Measurements from ENCODE around the gene IL10.
"Not testable (repeated sequence)": the region's sequence is repeated elsewhere in the genome, so short reads cannot be mapped to it uniquely, and the experiment has no call there.

Gene IL10

DNA sequence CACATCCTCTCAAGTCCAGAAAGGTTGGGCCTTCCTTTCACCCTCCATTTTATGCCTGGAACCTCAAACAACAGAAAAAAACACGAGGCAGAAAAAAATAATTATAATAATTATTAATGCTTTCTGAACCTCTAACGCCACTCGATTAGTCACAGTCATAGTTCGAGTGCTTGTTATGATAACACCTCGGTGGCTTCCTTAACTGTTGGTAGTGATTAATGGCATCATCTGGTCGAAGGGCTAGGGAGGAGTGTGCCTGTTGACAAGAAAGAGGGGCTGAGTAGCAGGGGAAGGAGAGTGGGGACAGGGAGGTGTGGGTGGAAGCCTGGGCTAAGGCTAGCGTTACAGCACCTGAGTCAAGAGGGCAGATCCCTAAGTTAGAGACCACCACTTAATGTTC lies 21.3 kb upstream of the IL10 start:
- no peak for DNase-seq (ENCODE audit: low read depth in 2 of 2)

DNA sequence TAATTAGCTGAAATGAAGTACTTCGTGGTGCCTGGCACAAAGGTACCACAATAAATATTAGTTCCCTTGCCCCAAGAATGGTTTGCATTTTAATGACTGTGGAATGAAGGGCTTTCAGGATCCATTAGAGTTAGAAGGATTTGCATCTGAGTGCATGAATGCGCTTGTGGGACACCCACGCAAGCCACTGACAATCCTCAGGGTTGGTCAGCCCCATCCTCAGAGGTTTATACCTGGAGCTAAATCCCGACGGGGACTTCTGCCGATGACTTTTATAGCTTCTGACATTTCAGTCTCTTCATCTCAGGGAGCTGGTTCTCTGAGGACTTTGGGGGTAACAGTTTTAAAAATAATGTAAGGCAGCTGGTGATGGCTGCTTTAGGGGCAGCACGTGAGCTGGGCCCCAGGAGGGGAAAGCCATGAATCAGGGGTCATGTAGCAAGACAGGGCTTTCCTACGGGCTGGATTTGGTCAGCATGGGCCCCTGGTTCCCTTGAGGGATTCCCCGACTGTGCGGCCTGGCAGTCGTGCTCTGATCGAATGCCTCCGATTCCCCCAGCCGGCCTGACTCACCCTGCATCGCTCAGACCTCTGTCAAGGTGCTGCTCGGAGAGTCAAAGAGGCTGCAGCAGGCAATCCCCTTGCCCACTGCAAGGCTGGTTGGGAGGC lies 20.8 kb upstream of the IL10 start:
- DNase-seq (ENCODE audit: low read depth in 2 of 2), result peak in 1 of 2 donors; percentile 48

DNA sequence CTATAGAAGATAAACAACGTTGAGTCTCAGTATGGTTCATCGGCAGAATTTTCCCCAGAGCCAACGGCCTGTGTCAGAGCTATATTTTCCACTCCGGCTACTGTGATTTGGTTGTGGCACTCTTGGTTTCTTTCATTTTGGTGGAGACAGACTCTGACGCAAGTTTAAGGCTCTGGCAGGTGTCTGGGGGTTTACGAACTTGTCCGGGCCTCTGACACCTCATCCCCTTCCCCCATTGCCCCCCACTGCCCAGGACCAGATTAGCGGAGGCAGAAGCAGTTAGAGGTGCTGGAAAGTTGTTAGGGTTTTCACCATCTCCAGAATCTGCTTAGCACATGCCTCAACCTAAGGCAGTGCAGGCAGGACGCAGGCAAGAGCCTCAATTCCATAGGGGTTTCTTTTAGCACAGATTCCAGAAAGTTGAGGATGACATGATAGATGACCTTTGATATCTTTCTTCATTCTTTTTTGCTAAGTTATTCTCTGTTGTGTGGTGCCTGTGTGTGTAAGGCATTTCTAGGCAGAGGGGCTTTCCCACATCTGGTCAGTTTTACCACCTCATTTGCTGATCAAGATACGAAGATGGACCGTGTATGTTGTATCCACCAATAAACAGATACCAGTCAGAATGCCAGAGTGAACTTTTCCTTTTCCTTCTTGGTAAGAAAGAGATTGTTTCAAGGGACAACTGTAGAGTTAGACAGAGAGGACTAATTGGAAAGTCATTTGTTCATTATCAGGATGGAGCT lies 18.4 kb upstream of the IL10 start:
- DNase-seq (ENCODE audit: low read depth in 2 of 2), result no peak

DNA sequence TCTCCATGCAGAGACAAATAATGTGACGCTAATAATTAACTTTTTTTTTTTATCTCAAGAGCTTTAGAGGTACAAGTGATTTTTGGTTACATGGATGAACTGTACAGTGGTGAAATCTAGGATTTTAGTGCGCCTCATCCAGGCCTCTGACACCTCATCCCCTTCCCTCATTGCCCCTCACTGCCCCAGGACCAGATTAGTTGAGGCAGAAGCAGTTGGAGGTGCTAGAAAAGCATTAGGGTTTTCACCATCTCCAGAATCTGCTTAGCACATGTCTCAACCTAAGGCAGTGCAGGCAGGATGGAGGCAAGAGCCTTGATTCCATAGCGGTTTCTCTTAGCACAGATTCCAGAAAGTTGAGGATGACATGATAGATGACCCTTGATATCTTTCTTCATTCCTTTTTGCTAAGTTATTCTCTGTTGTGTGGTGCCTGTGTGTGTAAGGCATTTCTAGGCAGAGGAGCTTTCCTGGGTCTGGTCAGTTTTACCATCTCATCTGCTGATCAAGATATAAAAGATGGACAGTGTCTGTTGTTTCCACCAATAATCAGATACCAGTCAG lies 16.3 kb upstream of the IL10 start:
- no peak for DNase-seq (ENCODE audit: low read depth in 2 of 2)

DNA sequence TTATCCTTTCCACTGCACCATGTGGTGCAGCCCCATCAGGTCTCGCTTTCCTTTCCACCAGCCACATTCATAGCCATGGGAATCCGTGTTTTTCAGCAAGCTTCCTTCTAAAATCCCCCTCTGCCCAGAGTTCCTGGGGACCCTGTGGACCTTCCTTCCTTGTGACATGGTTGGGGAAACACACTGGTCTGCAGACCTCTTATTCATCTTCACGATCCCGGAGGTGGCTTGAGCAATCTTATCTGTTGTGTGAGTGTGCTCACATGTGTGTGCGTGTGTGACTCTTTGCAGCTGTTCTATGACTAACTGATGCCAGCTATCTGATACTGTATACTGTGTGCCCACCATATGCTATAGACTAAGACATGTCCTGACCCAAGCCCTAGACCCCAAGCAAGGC lies 15.6 kb upstream of the IL10 start:
- no peak for DNase-seq (ENCODE audit: low read depth in 2 of 2)

DNA sequence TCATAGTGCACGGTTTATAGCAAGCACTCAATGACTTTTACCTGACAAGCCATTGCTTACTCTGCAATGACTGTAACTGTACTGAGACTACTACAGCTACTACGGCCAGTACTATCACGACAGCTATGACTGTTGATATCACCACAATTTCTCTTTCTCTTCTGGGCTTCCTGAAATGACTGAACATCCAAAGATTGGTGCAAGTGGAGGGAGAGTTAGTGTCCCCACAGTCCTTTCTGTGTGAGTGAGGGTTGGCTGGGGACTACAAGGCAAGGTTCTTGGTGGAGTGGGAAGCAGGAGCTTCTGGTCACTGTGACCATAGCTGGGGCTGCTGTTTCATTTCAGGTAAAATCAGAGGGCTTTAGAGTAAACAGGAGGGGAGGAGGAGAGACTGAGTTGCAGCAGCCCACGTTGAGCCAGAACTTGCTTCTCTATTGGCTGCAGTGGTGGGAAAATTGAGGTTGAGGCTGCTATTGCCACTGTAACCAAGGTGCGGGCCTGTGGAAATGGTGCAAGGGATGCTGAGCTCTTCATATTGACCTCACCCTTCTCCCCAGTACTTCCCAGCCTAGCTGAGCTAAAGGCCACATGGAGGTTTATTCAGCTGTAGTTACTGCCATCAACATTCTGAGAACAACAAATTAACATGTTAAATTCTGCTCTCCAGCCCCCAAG lies 14.1 kb upstream of the IL10 start:
- DNase-seq (ENCODE audit: low read depth in 2 of 2), result no peak

DNA sequence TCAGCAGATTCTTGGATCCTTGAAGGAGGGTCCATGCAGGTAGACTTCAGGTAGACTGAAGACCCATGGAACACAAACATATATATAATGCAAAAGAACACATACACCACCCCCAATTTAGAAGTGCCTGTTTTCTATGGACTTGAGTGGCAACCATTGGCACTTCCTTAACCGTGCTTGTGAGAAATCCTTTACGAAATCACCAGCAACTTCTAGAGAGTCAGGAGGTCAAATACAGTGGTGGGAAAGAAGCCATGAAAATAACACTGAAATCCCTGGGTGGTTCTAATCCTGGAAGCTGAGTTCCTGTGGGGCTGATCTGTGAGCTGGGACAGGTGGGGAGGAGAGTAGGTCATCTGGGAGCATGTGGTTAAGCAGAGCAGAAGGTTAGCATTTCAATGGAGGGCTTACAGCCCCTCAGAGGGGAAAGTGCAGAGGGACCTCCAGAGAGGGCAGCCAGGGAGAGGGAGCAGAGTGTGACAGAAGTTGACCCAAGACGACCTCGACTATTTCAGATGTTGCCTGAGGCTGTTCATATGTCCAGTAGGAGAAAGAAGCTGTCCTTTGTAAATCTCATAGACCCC lies 13.0 kb upstream of the IL10 start:
- no peak for DNase-seq (ENCODE audit: low read depth in 2 of 2)

DNA sequence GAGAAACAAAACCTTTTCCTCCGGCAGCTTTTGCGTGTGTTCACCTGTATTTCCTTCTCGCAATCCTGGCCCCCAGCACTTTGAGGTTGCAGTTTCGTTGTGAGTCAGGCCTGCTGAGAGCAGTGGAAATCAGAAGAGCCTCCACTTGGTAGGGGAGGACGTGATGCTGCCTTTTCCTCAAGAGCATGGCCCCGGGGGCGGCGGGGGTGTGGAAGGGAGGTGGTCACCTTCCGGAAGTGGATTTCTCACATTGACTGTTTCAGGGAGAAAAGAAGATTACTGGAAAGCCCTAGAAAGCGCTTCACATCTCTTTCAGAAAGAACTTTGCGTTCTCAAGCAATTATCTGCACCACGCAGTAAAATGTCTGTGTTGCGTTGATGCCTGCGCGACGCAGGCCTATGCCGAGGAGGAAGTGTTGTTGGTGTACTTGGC lies 12.2 kb upstream of the IL10 start:
- DNase-seq (ENCODE audit: low read depth in 2 of 2), result peak; percentile 82

DNA sequence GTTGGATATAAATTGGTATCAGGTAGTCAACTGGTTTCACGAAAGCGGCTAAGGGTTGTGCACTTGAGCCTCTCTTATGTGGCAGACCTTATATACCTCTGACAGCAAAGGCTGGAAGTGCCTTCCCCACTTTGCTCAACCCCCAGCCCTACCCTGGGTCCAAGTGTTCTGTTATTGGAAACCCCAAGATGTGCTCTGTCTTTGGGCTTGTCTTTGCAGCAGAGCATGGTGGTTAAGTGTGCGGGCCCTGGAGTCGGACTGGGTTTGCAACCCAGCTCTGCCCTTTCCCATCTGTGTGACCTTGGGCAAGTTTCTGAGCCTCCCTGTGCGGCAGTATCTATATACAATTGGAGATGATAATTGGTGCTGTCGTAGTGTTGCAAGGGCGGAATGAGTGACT lies 11.2 kb upstream of the IL10 start:
- no peak for DNase-seq (ENCODE audit: low read depth in 2 of 2)

DNA sequence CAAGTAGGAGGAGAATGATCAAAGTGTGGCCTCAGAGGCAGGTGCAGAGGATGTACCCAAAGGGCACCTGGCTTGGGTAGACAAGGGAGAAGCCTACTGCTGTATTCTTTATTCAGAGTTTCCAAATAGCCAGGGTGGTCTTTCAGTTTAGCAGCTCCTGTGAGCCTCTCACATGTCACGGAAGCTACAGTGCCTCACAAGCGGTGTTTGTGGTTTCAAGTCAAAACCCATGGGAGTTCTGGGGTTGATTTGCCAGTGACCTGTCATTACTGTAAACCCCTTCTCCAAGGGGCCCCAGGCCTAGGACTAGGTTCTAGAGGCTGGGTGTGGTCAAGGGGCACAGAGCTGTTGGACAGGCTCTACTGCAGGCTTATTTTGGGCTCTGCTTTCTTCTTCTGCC lies 10.2 kb upstream of the IL10 start:
- no peak for DNase-seq (ENCODE audit: low read depth in 2 of 2)

DNA sequence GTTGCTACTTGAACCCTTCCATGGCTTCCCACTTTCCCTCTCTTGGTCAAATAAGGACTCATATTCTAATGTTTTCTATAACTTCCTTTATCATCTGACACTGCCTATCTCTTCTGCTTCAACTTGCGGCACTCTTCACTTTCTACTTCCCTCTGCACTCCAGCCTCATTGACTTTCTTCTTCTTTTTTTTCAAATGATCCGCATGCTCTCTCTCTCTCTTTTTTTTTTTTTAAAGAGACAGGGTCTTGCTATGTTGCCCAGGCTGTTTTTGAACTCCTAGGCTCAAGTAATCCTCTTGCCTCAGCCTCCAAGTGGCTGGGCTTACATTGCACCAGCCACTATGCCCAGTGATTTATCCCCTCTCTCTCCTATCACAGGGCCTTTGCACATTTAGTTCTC lies 7.3 kb upstream of the IL10 start:
- DNase-seq (ENCODE audit: low read depth in 2 of 2), result no peak

DNA sequence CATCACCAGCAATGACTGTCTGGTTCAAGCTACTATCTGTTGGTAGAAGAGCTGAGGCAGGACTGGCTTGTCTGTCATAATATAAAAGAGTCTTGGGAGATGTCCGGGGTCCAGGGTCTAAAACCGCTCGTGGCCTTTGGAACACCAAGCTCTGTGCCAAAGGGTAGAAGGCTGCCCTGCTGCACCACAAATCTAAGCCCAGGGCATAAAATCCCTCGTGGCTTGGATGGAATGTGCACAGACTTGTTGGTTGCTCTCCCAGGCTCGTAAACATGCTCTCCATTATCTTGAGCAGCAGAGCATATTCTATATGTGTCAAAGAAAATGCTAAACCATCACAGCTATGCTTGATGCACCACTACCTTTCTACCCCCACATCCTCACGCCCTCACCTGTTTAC lies 6.6 kb upstream of the IL10 start:
- not testable (repeated sequence) for DNase-seq (ENCODE audit: low read depth in 2 of 2)

DNA sequence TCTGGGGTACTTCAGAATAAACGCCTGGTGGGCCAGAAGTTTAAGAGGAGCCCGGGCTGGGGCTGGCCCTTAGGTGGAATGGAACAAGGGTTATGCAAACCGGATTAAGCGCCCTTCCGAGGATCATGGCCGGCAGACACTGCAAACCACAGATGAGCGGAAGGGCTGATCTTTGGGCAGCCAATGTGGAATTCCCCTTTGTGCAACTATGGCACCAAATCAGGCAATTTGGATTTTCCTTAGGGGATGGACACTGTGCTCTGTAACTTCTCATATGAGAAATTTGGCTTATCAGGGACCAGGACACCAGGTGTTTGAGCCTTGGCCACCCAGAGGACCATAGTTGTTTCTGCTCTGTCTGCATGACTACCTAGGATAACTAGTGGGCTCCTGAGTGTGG lies 5.7 kb upstream of the IL10 start:
- no peak for DNase-seq (ENCODE audit: low read depth in 2 of 2)

DNA sequence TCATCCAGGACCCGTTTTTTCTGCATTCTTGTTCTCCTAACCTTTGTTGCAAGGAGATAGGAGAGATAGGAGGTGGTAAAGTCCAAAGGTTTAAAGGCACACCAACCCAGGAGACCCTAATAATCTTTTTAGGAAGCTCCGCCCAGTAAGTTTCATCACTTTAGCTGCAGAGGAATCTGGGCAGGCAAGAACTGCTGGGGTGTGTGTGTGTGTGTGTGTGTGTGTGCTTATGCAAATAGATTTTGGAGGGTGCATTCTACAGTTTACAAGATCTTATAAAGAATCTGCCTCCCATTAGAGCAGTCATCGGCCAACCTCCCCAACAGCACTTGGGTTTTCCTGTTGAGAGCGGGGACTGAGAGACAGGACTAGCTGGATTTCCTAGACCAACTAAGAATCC lies 3.9 kb upstream of the IL10 start:
- DNase-seq (ENCODE audit: low read depth in 2 of 2), result no peak

DNA sequence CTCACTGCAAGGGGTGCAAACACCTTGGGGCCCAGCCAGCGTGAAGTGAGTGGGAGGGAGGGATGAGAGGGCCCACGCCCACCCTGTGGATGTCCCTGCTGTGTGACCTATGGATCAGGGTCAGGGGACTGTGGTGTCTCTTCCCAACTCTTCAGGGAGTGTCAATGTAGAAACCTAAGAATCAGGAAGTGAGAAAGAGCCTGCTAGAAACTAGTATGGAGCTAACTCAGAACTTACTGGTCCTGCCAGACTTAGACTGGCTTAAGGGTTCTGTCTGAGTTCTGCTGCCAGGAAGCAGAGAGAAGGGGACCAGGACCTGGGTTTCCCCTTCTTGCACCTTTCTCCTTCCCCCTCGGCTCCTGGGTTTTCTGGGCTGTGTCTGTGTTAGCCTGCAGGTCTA lies 1.8 kb upstream of the IL10 start:
- DNase-seq (ENCODE audit: low read depth in 2 of 2), result no peak

DNA sequence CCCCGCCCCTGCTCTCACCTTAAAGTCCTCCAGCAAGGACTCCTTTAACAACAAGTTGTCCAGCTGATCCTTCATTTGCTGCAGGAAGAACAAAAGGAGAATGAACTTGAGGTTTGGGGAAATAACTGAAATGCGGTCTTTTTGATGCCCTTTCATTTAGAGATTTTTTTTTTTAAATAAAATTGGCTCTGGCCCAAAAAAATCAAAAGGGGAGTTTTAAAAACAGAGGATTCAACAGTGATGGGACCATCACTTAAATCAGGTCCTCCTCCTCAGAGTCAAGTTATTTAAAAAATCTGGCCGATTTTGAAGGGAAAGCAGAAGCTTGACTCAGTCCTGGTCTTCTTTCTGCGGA lies 979 bp downstream of the IL10 start:
- DNase-seq (ENCODE audit: low read depth in 2 of 2), result no peak

DNA sequence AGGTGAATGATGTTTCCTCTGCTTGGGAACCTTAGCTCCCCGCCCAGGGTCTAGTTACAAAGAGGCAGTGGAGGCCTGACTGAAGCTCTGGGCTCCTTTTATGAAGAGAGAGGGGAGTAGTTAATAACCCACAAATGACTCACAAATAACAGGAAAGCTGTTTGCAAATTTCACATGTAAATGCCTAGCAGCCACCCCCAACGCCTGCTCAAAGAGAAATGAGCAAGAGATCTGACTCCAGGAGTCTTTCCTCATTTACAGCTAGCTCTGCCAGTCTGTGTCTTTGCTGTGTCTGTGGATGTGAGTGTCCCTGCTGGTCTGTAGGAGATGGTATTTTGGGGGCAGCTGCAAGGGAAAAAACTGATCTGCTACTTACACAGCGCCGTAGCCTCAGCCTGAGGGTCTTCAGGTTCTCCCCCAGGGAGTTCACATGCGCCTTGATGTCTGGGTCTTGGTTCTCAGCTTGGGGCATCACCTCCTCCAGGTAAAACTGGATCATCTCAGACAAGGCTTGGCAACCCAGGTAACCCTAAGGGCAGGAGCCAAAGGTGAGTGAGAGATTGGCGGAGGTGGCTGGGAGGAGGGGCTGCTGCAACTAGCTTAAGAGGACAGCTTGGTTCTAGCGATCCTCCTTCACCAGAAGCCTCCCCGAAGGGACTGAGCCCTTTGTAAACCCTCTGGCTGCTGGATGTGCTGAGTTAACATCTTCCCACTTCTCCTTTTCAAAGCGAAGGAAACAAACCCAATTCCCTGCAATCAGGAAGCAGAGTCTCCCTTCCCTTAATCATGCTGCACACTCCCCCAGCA lies 1.6 kb downstream of the IL10 start, which contains the start of gene IL19:
TSS of gene IL19 (plus strand) at position 243 of the 807 bp plus-strand sequence. CDS start 65,890 bp downstream, outside the sequence.
- DNase-seq (ENCODE audit: low read depth in 2 of 2), result no peak

DNA sequence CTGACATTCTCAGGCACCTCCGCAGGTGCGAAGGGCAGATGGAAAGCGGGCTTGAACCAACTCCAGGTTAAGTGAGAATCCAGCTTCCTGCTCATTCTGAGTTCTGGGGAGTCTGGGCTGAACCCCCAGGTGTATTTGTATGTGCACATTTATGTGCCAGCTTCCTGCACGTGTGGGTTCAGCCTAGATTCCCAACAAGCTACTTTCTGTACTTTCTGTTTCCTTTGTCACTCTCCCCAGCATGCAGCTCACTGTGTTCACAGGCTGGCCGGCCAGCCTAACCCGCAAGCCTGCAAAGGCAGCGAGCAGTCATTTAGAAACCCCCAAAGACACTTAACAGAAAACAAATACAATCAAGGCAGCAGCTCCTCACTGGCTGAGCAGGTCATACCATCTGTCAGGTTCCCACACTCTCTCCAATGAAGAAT lies 3.0 kb downstream of the IL10 start:
- DNase-seq (ENCODE audit: low read depth in 2 of 2), result peak; percentile 55 to 57

DNA sequence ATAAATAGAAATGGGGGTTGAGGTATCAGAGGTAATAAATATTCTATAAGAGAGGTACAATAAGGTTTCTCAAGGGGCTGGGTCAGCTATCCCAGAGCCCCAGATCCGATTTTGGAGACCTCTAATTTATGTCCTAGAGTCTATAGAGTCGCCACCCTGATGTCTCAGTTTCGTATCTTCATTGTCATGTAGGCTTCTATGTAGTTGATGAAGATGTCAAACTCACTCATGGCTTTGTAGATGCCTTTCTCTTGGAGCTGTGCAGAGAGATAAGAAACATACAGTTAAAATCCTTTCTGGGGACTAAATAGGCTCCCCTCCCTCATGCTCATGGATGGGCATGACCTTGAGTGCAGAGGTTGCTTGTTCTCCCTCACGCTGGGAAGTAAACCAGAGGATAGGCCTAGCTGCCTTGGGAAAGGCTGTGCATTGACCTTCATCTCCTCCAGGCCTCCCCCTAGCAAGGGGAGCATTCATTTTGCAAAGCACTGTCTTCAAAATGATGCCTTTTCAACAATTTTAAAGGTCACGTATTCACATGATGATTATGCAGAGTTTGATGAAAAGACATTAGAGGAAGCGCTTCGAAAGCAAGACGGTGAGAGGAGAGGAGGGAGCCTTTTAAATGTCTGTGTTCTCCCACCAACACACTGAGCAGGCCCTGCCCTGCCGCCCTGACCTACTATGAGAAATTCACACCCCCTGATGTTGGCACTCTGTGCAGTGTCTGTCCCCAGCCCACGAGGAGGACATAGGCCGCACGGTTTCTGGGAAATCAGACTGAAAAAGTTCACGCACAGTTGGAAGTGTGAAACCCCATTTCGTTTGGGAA lies 3.6 kb downstream of the IL10 start:
- no peak for DNase-seq (ENCODE audit: low read depth in 2 of 2)

DNA sequence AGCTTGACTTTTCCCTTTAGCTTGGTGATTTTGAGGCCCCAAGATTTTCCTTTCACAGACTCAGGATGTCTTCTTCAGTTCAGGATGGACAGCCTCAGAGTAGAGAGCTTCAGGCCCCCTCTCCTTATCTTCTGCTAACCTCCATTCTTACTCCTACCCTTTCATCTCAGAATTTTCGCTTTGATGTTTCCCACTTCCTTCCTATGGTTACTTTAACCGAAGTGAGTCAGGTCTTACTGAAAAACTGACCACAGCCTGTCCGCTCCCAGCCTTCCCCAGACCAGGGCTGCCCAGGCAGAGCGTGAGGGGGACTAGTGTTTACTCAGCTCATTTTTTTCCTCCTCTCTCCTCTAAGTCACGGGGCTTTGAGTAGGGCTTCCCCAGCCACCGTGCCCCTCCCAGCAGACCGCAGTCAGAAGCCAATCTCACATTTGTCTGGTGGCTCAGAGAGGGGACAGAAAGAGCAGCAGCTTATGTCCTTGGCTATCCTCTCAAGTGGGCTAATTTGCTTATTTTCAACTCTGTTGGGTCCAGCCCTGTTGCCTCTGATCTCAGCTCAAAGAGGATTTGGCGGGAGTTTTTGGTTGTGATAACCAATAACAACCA lies 5.9 kb downstream of the IL10 start:
- peak; percentile 57 to 58 for DNase-seq (ENCODE audit: low read depth in 2 of 2)
